HG03521 (cell line): ENCODE data around the gene CATSPERD.

ENCODE experiments used
- ATAC-seq: cut with Tn5 transposase; IDR thresholded peaks from one replicate; pipeline ENCODE4 v1.9.1; 2021; ENCODE audit warnings: mild to moderate bottlenecking, moderate library complexity; ENCODE audit not compliant: unreplicated experiment

The CATSPERD gene

GRCh38 chr19:5801796-5802619, 81.6 kb downstream of the CATSPERD start:
- no peak for ATAC-seq

- ATAC-seq, result no peak
Measured at GRCh38 chr19:5803441-5803751, 83.0 kb downstream of the CATSPERD start.

- ATAC-seq, result peak; percentile 61
Measured at GRCh38 chr19:5803752-5804515, 83.5 kb downstream of the CATSPERD start.

GRCh38 chr19:5804516-5805461, 84.4 kb downstream of the CATSPERD start, which contains the start of gene NRTN:
TSS of gene NRTN (plus strand) at chr19:5805067. CDS start at chr19:5824166, 19,099 bp downstream.
- ATAC-seq, result no peak

GRCh38 chr19:5805462-5806132, 85.2 kb downstream of the CATSPERD start:
- no peak for ATAC-seq

GRCh38 chr19:5806133-5806489, 85.7 kb downstream of the CATSPERD start:
- ATAC-seq, result no peak

- no peak for ATAC-seq
Measured at GRCh38 chr19:5806905-5807304, 86.5 kb downstream of the CATSPERD start.

GRCh38 chr19:5808120-5808816, 87.8 kb downstream of the CATSPERD start:
- no peak for ATAC-seq

GRCh38 chr19:5809053-5809452, 88.6 kb downstream of the CATSPERD start:
- no peak for ATAC-seq

GRCh38 chr19:5809469-5809868, 89.0 kb downstream of the CATSPERD start:
- ATAC-seq, result no peak

- no peak for ATAC-seq
Measured at GRCh38 chr19:5811117-5811516, 90.7 kb downstream of the CATSPERD start.

- no peak for ATAC-seq
Measured at GRCh38 chr19:5814123-5814851, 93.8 kb downstream of the CATSPERD start.

- no peak for ATAC-seq
Measured at GRCh38 chr19:5814852-5815246, 94.4 kb downstream of the CATSPERD start.

- no peak for ATAC-seq
Measured at GRCh38 chr19:5817218-5817617, 96.8 kb downstream of the CATSPERD start.

GRCh38 chr19:5818594-5818993, 98.2 kb downstream of the CATSPERD start:
- no peak for ATAC-seq

GRCh38 chr19:5820785-5821184, 100.3 kb downstream of the CATSPERD start:
- no peak for ATAC-seq

- no peak for ATAC-seq
Measured at GRCh38 chr19:5821521-5822180, 101.2 kb downstream of the CATSPERD start.

GRCh38 chr19:5822181-5822844, 101.9 kb downstream of the CATSPERD start:
- ATAC-seq, result no peak
